Activated CD4-positive, alpha-beta T cell treated with anti-CD3 and anti-CD28 coated beads, Interleukin-2, amount 10 ng/mL, durations not matched to agents 7 days and 5 days (primary cell): Measurements from ENCODE around the gene TAF8. TPM values are rescaled to one million over a fixed set of nuclear protein-coding genes. Genes with fewer than 3 reads are reported as not detected.
"Not testable (repeated sequence)": the region's sequence is repeated elsewhere in the genome, so short reads cannot be mapped to it uniquely, and the experiment has no call there.

Source experiments
- CTCF ChIA-PET: fragments of 350-600 bp; sonication (Branson Sonifier 250); formaldehyde crosslinking; loops from one replicate; lab custom pipeline; 2021; ENCODE audit warnings: antibody characterized with exemption; lab: Charles Lee
- POLR2A ChIA-PET: fragments of 350-600 bp; sonication (Branson Sonifier 250); formaldehyde crosslinking; loops from one replicate; lab custom pipeline; 2021; ENCODE audit warnings: antibody characterized with exemption; lab: Charles Lee
- DNase-seq: peaks from one replicate; pipeline ENCODE4 v3.0.0-alpha.2; 2020
- H3K27ac Mint-ChIP-seq: one replicate; pipeline ENCODE4 v1.8.0; 2021; ENCODE audit warnings: mild to moderate bottlenecking, moderate library complexity, mixed read lengths
- H3K27me3 Mint-ChIP-seq: one replicate; pipeline ENCODE4 v1.8.0; 2021; ENCODE audit warnings: mixed read lengths
- H3K36me3 Mint-ChIP-seq: one replicate; pipeline ENCODE4 v1.8.0; 2021; ENCODE audit warnings: low read depth, mixed read lengths
- H3K4me1 Mint-ChIP-seq: one replicate; pipeline ENCODE4 v1.8.0; 2021; ENCODE audit warnings: mixed read lengths
- H3K4me3 Mint-ChIP-seq: one replicate; pipeline ENCODE4 v1.8.0; 2021; ENCODE audit warnings: mild to moderate bottlenecking, moderate library complexity, mixed read lengths
- H3K9me3 Mint-ChIP-seq: one replicate; pipeline ENCODE4 v1.8.0; 2021; ENCODE audit warnings: mixed read lengths
- total RNA-seq, 2 experiments: library from RNA; stranded (reverse); gene quantifications; one replicate each; pipeline ENCODE4 v1.2.3, GENCODE V29; 2021

Gene TAF8, protein sequence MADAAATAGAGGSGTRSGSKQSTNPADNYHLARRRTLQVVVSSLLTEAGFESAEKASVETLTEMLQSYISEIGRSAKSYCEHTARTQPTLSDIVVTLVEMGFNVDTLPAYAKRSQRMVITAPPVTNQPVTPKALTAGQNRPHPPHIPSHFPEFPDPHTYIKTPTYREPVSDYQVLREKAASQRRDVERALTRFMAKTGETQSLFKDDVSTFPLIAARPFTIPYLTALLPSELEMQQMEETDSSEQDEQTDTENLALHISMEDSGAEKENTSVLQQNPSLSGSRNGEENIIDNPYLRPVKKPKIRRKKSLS
- total RNA-seq = 10 to 100 TPM; 53.2 to 60.2 TPM

DNA sequence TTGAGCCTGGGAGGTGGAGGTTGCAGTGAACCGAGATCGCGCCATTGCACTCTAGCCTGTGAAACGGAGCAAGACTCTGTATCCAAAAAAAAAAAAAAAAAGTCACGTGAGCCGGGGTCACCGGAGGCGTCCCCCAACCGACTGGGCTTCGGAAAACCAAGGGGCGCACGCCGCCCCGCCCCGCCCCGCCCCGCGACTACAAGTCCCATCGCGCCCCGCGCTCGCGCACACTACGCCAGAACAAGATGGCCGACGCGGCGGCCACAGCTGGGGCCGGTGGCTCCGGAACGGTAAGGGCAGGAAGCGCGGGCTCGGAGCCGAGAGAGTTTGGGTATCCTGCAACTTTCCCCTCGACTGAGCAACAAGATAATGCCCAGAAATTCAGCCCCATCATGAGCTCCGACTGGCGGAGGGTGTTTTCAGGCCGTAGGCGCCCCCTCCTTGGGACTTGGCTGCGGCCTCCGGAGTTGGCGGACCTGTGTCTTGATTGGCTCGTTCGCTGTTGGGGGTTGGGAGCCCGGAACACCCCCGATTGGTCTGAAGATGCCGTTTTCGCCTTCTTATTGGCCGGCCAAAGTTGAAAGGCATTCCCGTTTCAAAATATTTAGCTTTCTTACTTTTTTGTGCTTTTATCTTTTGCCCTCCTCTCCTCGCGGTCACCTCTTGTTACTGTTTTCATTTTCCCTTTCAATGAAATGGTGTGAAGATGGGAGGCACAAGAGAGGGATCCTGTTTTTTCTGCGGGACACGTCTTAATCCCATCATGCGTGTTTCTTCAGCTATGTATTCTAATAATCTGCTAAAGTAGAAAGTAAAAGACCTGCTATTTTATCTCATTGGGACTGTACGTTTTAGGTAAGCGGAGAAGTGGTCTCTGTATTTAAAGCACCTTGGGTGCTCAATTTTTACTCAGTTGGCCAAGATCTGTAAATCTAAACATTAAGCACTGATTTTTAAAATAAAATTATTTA, at the start of gene TAF8:
TAF8 (plus strand) TSS at position 228 of the 971 bp plus-strand sequence; CDS start at position 246, 18 bp downstream.
- Mint-ChIP-seq H3K4me1 (peaks cover 73% of the 10 kb centered on the region), H3K9me3 (no peaks in the 10 kb centered on the region), H3K27ac (peak within 1 kb of the TSS; percentile 98), H3K36me3 (peaks cover 49% of the 10 kb centered on the region), H3K27me3 (no peaks in the 10 kb centered on the region), H3K4me3 (peak within 1 kb of the TSS; percentile 87)
- ChIA-PET CTCF (interaction anchor here (0.9 to 15.9 kb wide), 11 partner anchors 9 to 264 kb away, joined by 3 to 412 read pairs (median 4); partner anchors contain the start of genes BYSL, CCND3, MED20 and TOMM6), POLR2A (interaction anchor here (1.1 to 1.3 kb wide), 2 partner anchors 9 to 11 kb away, joined by 3 to 4 read pairs; no protein-coding TSS in a partner anchor)
- peak; percentile 94 for DNase-seq

DNA sequence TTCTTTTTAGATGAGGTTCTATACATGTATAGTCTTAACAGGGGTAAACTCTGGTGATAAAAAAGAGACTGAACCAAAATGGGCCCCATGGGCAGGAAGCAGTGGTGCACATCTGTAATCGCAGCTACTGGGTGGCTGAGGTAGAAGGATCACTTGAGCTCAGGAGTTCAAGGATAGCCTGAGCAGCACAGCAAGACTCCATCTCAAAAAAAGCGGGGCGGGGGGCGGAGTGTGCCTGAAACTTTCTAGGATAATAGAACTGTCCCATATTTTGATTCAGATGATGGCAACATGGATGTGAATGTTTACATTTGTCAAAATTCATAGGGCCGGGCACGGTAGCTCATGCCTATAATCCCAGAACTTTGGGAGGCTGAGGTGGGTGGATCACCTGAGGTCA, 48.8 kb upstream of the TAF8 start:
- H3K4me3 Mint-ChIP-seq = no peak overlapping the region
- POLR2A ChIA-PET = no interaction called here

DNA sequence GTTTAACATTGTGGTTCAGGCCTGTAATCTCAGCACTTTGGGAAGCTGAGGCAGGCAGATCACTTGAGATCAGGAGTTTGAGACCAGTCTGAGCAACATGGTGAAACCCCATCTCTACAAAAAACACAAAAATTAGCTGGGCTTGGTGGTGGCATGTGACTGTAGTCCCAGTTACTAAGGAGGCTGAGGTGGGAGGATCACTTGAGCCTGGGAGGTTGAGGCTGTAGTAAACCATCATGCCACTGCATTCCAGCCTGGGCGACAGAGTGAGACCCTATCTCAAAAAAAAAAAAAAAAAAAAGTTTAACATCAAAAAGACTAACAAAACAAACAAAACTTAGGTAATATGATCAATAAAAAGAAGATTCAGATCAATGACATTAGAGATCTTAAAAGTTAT, 46.7 kb upstream of the TAF8 start:
- H3K27ac Mint-ChIP-seq, POLR2A ChIA-PET, DNase-seq, CTCF ChIA-PET, H3K4me3 Mint-ChIP-seq, H3K9me3 Mint-ChIP-seq, H3K27me3 Mint-ChIP-seq: not testable (repeated sequence)
- Mint-ChIP-seq H3K36me3 (peaks cover 41% of the 10 kb centered on the region), H3K4me1 (peaks cover 39% of the 10 kb centered on the region)

More for the DNA sequence above, 48.8 kb upstream of the TAF8 start:
- no peak for DNase-seq
- Mint-ChIP-seq H3K36me3 (peaks cover 44% of the 10 kb centered on the region), H3K9me3 (no peaks in the 10 kb centered on the region), H3K27me3 (no peaks in the 10 kb centered on the region), H3K4me1 (peaks cover 31% of the 10 kb centered on the region), H3K27ac (no peak overlapping the region)
- CTCF ChIA-PET = interaction anchor here (0.6 to 2.7 kb wide), 6 partner anchors 9 to 267 kb away, joined by 3 to 9 read pairs (median 3); partner anchors contain the start of genes BYSL and MED20

DNA sequence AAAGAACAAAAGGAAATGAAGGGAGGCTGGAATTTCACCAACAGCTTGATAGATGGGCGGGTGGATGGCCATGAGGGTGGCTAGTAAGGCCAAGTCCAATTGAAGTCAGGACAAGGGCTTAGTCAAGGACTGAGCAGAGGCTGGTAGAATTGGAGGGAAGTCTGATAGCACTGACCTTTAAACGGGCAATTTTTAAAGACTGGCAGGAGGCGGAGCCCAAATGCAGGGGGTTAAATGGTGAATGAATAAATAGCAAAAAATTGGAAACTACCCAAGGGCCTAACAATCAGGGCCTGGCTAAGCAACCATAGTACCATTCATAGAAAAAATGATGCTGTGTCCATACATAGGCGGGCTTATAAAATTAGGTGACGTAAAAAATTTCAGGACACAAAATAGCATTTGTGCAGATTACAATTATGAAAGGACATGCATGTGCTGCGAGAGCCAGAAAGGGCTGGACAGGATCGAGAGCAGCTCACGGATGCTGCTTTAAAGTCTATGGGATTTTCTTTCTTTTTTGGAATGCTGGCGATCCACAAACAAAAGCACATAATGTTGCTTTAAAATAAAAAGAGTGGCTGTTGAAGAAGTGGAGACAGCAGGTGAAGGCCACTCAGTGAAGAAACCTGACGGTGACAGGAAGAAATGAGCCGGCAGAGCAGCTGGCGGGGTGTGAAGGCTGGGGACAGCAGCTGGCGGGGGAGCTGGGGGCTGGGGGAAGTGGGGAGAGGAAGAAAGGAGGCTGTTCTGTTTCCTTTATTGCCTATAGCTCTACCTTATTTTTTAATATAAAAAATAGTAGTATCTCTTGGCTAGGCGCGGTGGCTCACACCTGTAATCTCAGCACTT, 42.8 kb upstream of the TAF8 start:
- Mint-ChIP-seq H3K27ac (peak overlapping the region; percentile 80), H3K4me1 (peaks cover 61% of the 10 kb centered on the region), H3K9me3 (no peaks in the 10 kb centered on the region), H3K36me3 (peaks cover 41% of the 10 kb centered on the region), H3K27me3 (no peaks in the 10 kb centered on the region), H3K4me3 (peak overlapping the region; percentile 46)
- ChIA-PET CTCF (interaction anchor here (0.6 to 2.1 kb wide), 12 partner anchors 8 to 97 kb away, joined by 3 to 6 read pairs (median 3); partner anchors contain the start of genes BYSL, MED20 and TAF8), POLR2A (no interaction called here)
- DNase-seq = peak; percentile 50

DNA sequence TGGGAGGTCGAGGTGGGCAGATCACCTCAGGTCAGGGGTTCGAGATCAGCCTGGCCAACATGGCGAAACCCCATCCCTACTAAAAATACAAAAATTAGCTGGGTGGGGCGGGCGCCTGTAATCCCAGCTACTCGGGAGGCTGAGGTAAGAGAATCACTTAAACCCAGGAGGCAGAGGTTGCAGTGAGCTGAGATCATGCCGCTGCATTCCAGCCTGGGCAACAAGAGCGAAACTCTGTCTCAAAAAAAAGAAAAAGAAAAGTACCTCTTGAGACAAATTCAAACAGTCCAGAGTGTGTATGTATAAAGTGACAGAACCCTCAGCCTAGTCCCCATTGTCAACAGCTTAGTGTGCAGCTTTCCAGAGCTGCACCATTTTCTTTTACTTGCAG, 42.2 kb upstream of the TAF8 start:
- peaks cover 42% of the 10 kb centered on the region for H3K36me3 Mint-ChIP-seq
- H3K27ac Mint-ChIP-seq = peak overlapping the region; percentile 80
- DNase-seq, H3K27me3 Mint-ChIP-seq, H3K9me3 Mint-ChIP-seq: not testable (repeated sequence)
- ChIA-PET POLR2A (interaction anchor here (0.7 kb wide), 1 partner anchor 68 kb away, joined by 3 read pairs; no protein-coding TSS in a partner anchor), CTCF (interaction anchor here (0.8 to 2.1 kb wide), 11 partner anchors 9 to 96 kb away, joined by 3 to 6 read pairs (median 3); partner anchors contain the start of genes BYSL, MED20 and TAF8)
- peak overlapping the region; percentile 28 for H3K4me3 Mint-ChIP-seq
- H3K4me1 Mint-ChIP-seq = peaks cover 68% of the 10 kb centered on the region

DNA sequence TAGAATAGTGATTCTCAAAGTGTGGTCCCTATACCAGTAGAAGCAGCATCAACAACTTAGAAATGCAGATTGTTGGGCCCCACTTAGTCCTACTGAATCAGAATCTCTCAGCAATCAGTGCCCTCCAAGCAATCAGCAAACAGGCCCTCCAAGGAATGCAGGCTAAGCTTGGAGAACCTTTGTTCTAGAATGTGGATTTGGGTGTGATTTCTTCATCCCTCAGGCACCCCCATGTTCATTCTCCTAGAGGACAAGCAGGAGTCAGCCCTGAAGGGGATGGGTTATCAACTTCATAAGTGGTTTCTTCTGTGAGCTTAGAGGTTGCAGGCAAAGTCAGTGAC, 40.5 kb upstream of the TAF8 start:
- Mint-ChIP-seq H3K27me3 (no peaks in the 10 kb centered on the region), H3K9me3 (peaks cover 3% of the 10 kb centered on the region), H3K4me3 (no peak overlapping the region), H3K4me1 (peaks cover 76% of the 10 kb centered on the region), H3K27ac (peak overlapping the region; percentile 93), H3K36me3 (peaks cover 47% of the 10 kb centered on the region)
- POLR2A ChIA-PET = interaction anchor here (0.6 to 1.0 kb wide), 3 partner anchors 33 to 68 kb away, joined by 3 read pairs; partner anchors contain the start of gene CCND3
- no peak for DNase-seq
- CTCF ChIA-PET = interaction anchor here (0.8 to 2.2 kb wide), 7 partner anchors 8 to 222 kb away, joined by 3 to 7 read pairs (median 4); partner anchors contain the start of gene TOMM6

DNA sequence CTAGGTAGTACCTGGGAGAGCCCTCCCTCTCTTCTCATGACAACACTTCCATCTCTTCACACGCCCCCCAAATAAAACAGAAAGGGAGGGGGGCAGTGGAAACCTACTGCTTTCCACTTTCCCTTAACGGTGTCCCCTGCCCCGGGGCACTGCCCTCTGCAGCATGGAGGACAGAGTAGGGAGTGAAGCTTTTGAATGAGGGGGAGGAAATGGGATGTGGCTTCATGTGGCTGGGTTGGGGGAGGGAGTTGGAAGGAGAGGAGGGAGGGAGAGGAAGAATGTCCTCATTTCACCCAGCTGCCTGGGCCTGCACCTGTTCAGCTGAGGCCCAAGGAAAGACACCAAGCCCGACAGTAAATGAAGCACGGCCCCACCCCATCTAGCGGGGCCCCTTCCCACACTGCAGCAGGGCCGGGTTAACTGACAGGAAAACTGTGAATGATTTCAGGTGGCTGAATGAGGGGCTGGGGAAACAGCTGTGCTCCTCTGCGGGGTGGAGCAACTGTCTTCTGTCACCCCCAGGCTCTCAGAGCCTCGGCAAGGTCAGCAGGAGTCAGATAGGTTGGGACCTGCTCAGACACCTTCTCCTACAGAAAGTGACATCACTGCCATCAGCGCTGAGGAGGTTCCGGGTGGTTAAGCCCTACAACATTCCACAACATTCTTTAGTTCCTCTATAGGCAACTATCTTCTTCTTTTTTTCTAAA, 40.0 kb upstream of the TAF8 start:
- H3K36me3 Mint-ChIP-seq = peaks cover 49% of the 10 kb centered on the region
- POLR2A ChIA-PET = interaction anchor here (0.6 to 1.0 kb wide), 3 partner anchors 32 to 68 kb away, joined by 3 read pairs; partner anchors contain the start of gene CCND3
- peak; percentile 45 for DNase-seq
- CTCF ChIA-PET = interaction anchor here (0.5 to 3.7 kb wide), 9 partner anchors 9 to 223 kb away, joined by 3 to 11 read pairs (median 4); partner anchors contain the start of gene TOMM6
- peaks cover 3% of the 10 kb centered on the region for H3K9me3 Mint-ChIP-seq
- H3K27me3 Mint-ChIP-seq = no peaks in the 10 kb centered on the region
- H3K4me1 Mint-ChIP-seq = peaks cover 76% of the 10 kb centered on the region
- H3K4me3 Mint-ChIP-seq = peak overlapping the region; percentile 59
- peak overlapping the region; percentile 93 for H3K27ac Mint-ChIP-seq

DNA sequence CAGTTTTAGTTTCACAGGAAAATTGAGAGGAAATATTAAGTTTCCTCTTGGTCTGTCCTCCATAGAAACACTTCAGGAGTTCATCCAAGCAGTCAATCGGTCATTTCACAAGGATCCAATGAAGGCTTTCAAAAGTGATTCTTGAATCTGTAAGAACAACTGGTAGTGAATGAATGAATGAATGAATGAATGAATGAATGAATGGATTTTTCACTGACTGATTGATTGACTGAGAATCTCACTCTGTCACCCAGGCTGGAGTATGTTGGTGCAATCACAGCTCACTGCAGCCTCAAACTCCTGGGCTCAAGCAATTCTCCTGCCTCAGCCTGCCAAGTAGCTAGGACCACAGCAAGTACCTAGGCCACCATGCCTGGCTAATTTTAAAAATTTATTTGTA, 39.4 kb upstream of the TAF8 start:
- ChIA-PET POLR2A (interaction anchor here (0.7 to 1.0 kb wide), 2 partner anchors 32 to 69 kb away, joined by 3 read pairs; partner anchors contain the start of gene CCND3), CTCF (interaction anchor here (1.5 to 3.7 kb wide), 4 partner anchors 11 to 34 kb away, joined by 4 to 11 read pairs (median 6); no protein-coding TSS in a partner anchor)
- peak overlapping the region; percentile 59 for H3K4me3 Mint-ChIP-seq
- H3K36me3 Mint-ChIP-seq = peaks cover 49% of the 10 kb centered on the region
- DNase-seq = no peak
- H3K27ac Mint-ChIP-seq = peak overlapping the region; percentile 93
- H3K27me3 Mint-ChIP-seq = no peaks in the 10 kb centered on the region
- peaks cover 76% of the 10 kb centered on the region for H3K4me1 Mint-ChIP-seq
- H3K9me3 Mint-ChIP-seq = peaks cover 3% of the 10 kb centered on the region

DNA sequence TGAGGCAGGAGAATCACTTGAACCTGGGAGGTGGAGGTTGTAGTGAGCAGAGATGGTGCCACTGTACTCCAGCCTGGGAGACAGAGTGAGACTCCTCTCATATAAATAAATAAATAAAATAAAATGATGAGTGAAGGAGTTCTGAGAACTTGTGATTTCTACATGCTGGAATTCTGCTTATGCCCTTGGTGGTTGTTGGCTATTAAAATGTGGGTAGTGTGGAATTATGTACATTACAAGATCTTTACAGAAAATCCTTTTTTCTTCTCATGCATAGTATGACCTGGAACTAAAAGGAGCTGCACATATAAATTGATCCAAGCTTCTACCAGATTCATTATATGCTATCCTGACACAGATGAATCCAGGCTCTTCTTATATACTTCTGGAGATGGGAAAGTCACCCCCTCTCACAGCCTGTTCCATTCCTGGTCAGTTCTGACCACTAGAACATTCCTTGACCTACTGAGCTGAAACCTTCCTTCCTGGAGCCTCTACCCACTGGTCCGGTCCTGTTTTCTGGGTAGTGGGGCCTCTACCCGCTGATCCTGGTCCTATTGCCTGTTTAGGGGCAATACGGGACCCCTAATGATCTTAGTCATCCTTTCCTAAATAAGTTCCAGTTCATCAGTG, 37.7 kb upstream of the TAF8 start:
- Mint-ChIP-seq H3K27me3 (no peaks in the 10 kb centered on the region), H3K27ac (peak overlapping the region; percentile 78), H3K36me3 (peaks cover 53% of the 10 kb centered on the region), H3K4me3 (no peak overlapping the region), H3K4me1 (peaks cover 80% of the 10 kb centered on the region), H3K9me3 (peaks cover 3% of the 10 kb centered on the region)
- CTCF ChIA-PET = interaction anchor here (0.7 to 3.7 kb wide), 5 partner anchors 9 to 31 kb away, joined by 3 to 11 read pairs (median 5); no protein-coding TSS in a partner anchor
- POLR2A ChIA-PET = interaction anchor here (1.4 kb wide), 1 partner anchor 27 kb away, joined by 4 read pairs; no protein-coding TSS in a partner anchor
- no peak for DNase-seq

DNA sequence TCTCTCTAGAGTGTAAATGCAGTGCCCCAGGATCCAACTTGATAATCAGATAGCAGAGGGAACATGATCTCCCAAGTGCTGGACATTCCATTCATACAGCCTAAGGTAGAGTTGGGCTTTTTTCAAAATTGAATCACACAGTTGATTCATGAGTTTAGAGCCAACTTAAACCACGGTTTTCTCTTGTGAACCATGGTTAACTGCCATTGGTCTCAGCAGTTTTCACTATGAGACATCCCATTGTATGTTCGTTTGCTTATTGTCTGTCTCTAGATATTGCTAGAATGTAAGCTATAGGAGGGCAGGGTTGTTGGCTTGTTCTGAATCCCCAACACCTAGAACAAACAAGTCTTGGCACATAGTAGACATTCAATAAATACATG, 37.2 kb upstream of the TAF8 start:
- ChIA-PET CTCF (interaction anchor here (0.7 to 3.7 kb wide), 4 partner anchors 9 to 77 kb away, joined by 3 to 11 read pairs (median 4); no protein-coding TSS in a partner anchor), POLR2A (interaction anchor here (1.4 kb wide), 1 partner anchor 26 kb away, joined by 4 read pairs; no protein-coding TSS in a partner anchor)
- DNase-seq = no peak
- Mint-ChIP-seq H3K27me3 (no peaks in the 10 kb centered on the region), H3K4me3 (no peak overlapping the region), H3K4me1 (peaks cover 76% of the 10 kb centered on the region), H3K36me3 (peaks cover 52% of the 10 kb centered on the region), H3K27ac (peak overlapping the region; percentile 78), H3K9me3 (peaks cover 3% of the 10 kb centered on the region)
